ENCODE results near the gene UNG. TPM values are rescaled to one million over a fixed set of nuclear protein-coding genes. Genes with fewer than 3 reads are reported as not detected.

Gene UNG
- total and polyA plus RNA-seq, 9 of the 15 experiments (the other 6 are each of a cell fraction or from before 2014, with no cell fraction given), result 8.4 to 59.8 (median 41.0) TPM

DNA sequence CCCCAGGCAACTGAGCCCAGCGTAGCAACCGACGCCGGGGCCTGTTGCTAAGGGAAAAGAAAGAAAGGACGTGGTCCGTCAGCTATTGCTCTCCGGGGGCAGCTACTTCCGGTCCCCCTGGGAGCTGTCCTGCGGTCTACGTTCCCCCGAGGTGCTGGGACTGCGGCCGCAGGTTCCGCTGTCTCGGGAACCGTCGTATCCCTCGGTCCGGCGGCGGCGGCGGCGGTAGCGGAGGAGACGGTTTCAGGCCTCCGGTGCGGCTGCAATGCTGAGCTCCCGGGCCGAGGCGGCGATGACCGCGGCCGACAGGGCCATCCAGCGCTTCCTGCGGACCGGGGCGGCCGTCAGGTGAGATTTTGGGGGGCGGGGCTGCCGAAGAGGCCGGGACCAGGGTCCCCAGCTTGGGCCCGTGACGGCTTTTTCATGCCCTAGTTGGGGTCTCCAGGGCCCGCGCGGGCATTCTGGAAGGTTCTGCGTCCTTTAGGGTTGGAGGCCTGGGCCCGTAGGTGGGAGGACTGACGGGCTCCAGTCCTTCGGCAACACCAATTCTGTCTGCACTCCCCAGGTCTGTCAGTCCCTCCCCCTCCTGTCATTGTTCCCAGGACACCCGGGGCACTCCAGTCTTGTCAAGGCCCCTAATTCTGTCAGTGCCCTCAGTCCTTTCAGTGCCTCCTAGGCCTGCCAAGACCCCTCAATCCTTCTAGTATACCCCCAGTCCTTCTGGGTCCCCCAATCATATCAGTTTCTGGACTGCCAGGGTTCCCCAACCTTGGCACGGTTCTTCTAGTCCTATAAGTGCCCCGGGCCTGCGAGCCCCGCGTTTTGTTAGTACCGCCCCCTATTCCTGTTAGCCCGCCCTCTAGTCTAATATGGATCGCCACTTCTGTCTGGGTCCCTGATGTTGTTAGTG is 44.7 kb upstream of the UNG start, which contains the start of gene USP30 (continued):
- TF ChIP-seq, protein P1, sequence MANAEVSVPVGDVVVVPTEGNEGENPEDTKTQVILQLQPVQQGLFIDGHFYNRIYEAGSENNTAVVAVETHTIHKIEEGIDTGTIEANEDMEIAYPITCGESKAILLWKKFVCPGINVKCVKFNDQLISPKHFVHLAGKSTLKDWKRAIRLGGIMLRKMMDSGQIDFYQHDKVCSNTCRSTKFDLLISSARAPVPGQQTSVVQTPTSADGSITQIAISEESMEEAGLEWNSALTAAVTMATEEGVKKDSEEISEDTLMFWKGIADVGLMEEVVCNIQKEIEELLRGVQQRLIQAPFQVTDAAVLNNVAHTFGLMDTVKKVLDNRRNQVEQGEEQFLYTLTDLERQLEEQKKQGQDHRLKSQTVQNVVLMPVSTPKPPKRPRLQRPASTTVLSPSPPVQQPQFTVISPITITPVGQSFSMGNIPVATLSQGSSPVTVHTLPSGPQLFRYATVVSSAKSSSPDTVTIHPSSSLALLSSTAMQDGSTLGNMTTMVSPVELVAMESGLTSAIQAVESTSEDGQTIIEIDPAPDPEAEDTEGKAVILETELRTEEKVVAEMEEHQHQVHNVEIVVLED (CRISPR knock-in tag; IDR thresholded peaks at IDR 0.05), result peak; percentile 71
- TF ChIP-seq FOXP4 (CRISPR knock-in tag; IDR thresholded peaks at IDR 0.05; ENCODE audit: borderline replicate concordance) (peak; percentile 24; the same call in 1 of the 2 replicates), POLR3G (IDR thresholded peaks at IDR 0.05; ENCODE audit: extremely low read depth, insufficient read length, insufficient replicate concordance) (no peak), SFPQ (IDR thresholded peaks at IDR 0.05; ENCODE audit: low read depth, low read length) (no peak), SAFB2 (IDR thresholded peaks at IDR 0.05; ENCODE audit: borderline replicate concordance, low read depth, low read length, severe bottlenecking) (no peak), MTA2 (IDR thresholded peaks at IDR 0.05; ENCODE audit: low read depth) (no peak), HNRNPH1 (optimal IDR thresholded peaks at IDR 0.05; ENCODE audit: low read depth, low read length) (no peak), NFATC3 (IDR thresholded peaks at IDR 0.05) (no peak), HOMEZ (CRISPR knock-in tag; IDR thresholded peaks at IDR 0.05) (no peak), EHMT2 (IDR thresholded peaks at IDR 0.05) (peak; percentile 66; the same call in 1 of the 2 replicates), EP400 (IDR thresholded peaks at IDR 0.05) (peak; percentile 44; the same call in 1 of the 2 replicates), STAT5B (CRISPR knock-in tag; IDR thresholded peaks at IDR 0.05) (no peak), NFYB (IDR thresholded peaks at IDR 0.05; ENCODE audit: extremely low read depth, insufficient read length) (no peak), ZNF23 (CRISPR knock-in tag; IDR thresholded peaks at IDR 0.05) (no peak), DPF2 (IDR thresholded peaks at IDR 0.05) (no peak)
- TF ChIP-seq, protein P2, sequence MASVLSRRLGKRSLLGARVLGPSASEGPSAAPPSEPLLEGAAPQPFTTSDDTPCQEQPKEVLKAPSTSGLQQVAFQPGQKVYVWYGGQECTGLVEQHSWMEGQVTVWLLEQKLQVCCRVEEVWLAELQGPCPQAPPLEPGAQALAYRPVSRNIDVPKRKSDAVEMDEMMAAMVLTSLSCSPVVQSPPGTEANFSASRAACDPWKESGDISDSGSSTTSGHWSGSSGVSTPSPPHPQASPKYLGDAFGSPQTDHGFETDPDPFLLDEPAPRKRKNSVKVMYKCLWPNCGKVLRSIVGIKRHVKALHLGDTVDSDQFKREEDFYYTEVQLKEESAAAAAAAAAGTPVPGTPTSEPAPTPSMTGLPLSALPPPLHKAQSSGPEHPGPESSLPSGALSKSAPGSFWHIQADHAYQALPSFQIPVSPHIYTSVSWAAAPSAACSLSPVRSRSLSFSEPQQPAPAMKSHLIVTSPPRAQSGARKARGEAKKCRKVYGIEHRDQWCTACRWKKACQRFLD (CRISPR knock-in tag; IDR thresholded peaks at IDR 0.05), result peak; percentile 51; the same call in 1 of the 2 replicates

Data from K562 (cell line).